Hepatocyte (in vitro differentiated cells): ENCODE measurements around the gene STPG1.

Experiments used
- EZH2phosphoT487 ChIP-seq: fragments of 200-600 bp; sonication (generic); IDR thresholded peaks from one replicate; pipeline ENCODE4 v1.6.1; 2018; ENCODE audit warnings: antibody characterized with exemption, mild to moderate bottlenecking, low read depth, moderate library complexity; ENCODE audit not compliant: unreplicated experiment, severe bottlenecking
- TF ChIP-seq, protein P1 (sequence below): fragments of 200-600 bp; sonication (generic); IDR thresholded peaks from 2 replicates; pipeline ENCODE4 v1.5.1; 2016; ENCODE audit warnings: antibody characterized with exemption, mild to moderate bottlenecking; ENCODE audit not compliant: poor library complexity

DNA sequence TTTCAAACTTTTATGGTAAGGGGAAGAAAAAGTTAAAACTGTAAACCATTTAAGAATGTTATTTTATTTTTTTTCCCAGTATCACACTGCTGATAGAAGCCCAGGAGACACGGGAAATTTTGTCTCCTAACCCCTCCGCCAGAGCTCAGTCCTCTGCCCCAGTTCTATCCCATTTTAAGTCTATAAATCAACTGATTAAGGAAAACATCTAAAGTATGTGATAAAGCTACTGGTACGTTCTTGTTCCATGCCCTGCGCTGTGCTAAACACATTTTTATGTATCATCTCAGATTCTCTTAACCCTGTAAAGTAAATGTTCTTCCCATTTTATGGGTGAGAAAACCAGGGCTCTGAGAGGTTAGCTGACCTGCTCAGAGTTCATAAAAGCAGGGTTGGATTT is 36.7 kb upstream of the STPG1 start:
- TF ChIP-seq, protein P1, sequence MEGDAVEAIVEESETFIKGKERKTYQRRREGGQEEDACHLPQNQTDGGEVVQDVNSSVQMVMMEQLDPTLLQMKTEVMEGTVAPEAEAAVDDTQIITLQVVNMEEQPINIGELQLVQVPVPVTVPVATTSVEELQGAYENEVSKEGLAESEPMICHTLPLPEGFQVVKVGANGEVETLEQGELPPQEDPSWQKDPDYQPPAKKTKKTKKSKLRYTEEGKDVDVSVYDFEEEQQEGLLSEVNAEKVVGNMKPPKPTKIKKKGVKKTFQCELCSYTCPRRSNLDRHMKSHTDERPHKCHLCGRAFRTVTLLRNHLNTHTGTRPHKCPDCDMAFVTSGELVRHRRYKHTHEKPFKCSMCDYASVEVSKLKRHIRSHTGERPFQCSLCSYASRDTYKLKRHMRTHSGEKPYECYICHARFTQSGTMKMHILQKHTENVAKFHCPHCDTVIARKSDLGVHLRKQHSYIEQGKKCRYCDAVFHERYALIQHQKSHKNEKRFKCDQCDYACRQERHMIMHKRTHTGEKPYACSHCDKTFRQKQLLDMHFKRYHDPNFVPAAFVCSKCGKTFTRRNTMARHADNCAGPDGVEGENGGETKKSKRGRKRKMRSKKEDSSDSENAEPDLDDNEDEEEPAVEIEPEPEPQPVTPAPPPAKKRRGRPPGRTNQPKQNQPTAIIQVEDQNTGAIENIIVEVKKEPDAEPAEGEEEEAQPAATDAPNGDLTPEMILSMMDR, result no peak
- no peak for TF ChIP-seq EZH2phosphoT487
